ENCODE data around the gene AFMID.
"Not testable (repeated sequence)": the region's sequence is repeated elsewhere in the genome, so short reads cannot be mapped to it uniquely, and the experiment has no call there.

- TF ChIP-seq CTCF, POLR2A (IDR thresholded peaks at IDR 0.05): not testable (repeated sequence)
Measured at GRCh38 chr17:78253636-78253945, 66.4 kb downstream of the AFMID start.

Data from ovary (tissue), 3 donors.